DMS114 treated with DMSO at 0.1 percent for 48 hours (cell line): Measurements from ENCODE around the gene HYLS1.
"Not testable (repeated sequence)": the region's sequence is repeated elsewhere in the genome, so short reads cannot be mapped to it uniquely, and the experiment has no call there.

ENCODE experiments used
- DNase-seq: peaks from one replicate; lab custom pipeline; 2025; ENCODE audit not compliant: unreplicated experiment; lab: John Stamatoyannopoulos, UW

The HYLS1 gene

DNA sequence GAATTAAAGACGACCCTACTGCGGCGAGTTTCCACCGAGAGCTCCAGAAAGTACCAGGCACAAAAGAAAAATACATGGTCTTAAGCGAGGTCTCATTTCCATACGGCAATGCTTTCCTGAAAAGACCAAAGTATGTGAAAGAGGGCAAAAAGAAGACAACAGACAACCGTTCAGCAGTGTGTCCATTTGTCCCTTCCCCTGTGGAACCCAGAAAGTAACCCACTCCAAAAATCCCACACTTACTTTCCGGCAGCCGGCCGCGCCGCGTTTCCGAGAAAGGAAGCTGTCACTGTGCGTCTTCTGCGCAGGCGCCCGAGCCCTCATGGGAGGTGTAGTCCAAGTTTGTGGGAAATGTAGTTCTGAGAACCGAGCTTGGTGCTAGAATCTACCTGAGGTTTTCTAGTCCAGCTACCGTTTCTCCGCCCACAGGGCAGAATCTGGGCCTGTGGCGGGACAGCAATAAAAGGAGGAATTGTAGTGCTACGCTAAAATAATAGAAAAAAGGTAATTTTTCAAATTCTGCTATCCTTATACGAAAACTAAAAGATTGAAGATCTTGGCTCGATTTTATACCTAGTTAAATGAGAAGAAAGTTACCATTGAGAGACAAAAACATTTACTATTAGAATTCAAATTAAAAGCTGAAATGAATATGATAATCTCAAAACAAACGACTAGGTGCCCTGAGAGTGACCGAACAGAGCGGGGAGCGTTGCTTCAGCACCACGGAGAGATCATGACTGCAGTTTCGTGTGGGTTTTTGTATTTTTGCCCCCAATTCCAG is 15.7 kb downstream of the HYLS1 start, which contains the start of gene PUS3:
TSS of gene PUS3 (minus strand) at position 280 of the 784 bp plus-strand sequence. CDS start 6,922 bp downstream, outside the sequence.
- DNase-seq, result peak; percentile 59

DNA sequence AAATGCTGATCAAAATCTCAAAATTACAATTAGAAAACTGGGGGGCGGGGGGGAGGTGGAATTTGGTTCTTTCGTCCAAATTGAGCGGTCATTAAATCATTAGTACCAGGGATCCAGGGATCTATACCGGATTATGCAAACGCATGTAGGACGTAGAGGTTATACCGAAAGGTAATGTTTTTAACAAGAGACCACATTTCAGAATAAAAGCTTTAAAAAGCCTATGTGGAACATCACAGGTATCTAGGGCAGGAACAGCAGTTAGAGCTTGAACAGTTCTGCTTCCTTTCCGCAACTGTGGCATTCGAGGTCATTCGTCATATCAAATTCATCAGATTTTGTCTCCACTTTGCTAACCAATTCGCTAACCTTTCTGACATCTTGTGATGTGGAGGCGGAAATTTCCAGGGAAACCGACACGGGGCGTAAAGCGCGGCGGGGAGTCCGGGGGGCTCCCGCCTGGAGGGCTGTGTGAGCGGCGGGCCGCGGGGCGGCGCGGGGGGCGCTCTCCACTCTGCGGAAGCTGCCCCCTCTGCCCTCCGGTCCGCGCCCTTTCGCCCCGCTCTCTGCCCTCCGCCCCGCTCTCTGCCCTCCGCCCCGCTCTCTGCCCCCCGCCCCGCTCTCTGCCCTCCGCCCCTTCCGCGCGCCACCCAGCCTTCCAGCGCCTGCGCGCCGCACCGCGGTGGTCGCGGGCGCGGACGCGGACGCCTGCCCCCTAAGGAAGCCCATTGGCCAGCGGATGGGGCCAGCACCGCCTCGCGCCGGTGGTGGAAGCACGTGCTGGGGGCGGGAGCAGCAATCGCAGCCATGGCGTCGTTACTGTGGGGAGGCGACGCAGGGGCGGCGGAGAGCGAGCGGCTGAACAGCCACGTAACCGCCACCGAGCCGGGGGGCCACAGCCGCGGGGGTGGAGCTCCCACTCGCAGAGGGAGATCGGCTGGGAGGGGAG is 16.5 kb downstream of the HYLS1 start, which contains the start of gene DDX25:
TSS of gene DDX25 (plus strand) at position 798 of the 949 bp plus-strand sequence. CDS start at position 808, 10 bp downstream.
- no peak for DNase-seq

DNA sequence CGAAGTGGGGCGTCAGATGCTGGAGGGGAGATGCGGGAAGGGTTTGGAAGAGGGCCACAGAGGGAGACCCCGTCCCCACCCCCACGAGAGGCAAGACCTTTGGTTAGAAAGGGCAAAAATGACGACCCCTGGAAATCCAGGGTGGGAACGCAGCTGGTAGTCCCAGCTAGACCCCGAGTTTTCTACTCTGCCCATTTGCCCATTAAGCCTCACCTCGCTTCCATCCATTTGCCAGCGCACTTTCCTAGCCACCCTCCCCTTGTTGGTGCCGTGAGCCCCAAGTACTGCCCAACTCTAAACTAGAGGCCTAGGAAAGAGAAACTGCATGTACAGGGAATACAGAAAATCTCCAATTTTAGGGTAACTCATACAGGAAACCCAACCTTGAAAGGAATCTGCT is 17.2 kb downstream of the HYLS1 start:
- no peak for DNase-seq

- DNase-seq, result no peak
Measured at GRCh38 chr11:125910226-125910849, 22.9 kb downstream of the HYLS1 start.

DNA sequence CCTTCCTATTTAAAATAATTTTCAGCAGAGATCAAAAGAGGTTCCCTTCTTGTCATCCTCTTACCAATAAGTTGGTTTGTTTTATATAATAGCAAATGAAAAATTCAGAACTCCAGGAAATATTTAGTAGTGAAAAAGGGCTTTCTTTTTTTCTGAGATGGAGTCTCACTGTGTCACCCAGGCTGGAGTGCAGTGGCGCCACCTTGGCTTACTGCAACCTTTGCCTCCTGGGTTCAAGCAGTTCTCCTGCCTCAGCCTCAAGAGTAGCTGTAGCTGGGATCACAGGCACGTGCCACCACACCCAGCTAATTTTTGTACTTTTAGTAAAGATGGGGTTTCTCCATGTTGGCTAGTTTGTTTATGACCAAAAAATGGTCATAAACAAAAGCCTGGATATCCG is 27.1 kb downstream of the HYLS1 start:
- DNase-seq, result not testable (repeated sequence)

DNA sequence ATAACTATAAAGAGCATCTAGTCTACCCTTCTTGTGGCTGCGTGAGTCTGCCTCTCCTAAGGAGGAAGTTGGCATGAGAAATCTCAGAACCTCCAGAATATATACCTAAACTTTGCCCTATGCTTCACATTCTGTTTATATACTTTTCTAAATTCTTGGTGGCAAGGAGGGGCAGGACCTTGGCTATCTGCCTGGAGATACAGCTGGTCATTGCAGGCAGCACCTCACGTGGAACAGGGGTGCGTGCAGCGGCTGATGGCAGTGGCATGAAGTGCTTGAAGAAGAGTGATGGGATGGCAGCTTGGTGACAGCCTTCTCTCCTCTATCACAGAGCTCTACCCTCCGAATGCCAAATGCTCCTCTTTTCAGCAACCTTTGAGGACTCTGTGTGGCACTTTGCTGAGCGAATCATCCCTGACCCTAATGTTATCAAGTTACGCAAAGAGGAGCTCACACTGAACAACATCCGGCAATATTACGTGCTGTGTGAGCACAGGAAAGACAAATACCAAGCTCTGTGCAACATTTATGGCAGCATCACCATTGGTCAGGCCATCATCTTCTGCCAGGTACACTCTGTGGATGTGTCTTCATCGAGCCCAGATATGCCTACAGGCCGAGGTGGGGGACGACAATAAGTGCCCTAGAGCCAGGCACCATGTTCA is 29.3 kb downstream of the HYLS1 start:
- DNase-seq, result no peak

- no peak for DNase-seq
Measured at GRCh38 chr11:125918140-125918840, 30.8 kb downstream of the HYLS1 start.

GRCh38 chr11:125921042-125921441 is 33.6 kb downstream of the HYLS1 start:
- no peak for DNase-seq

DNA sequence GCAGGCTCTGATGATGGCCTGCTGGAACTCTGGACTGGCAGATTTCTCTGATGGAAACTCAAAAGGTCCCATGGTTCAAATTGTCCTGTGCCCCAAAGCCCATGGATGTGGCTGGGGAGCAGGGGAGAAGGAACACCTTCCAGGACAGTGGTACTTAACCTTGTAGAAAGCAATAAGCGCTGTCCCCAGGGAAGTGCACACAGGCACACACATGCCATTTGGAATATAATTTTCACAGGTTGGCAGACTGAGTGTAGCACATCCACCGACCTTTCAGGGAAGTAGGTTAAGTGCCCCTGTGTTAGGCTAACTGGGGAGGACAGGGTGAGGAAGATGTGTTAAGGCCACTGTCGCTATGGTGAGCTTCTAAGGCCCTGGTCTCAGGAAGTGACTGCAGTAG is 34.7 kb downstream of the HYLS1 start:
- DNase-seq, result no peak

- DNase-seq, result peak; percentile 35
Measured at GRCh38 chr11:125923012-125923579, 35.6 kb downstream of the HYLS1 start.

- DNase-seq, result no peak
Measured at GRCh38 chr11:125923633-125924032, 36.2 kb downstream of the HYLS1 start.

- DNase-seq, result no peak
Measured at GRCh38 chr11:125924384-125925007, 37.0 kb downstream of the HYLS1 start.

DNA sequence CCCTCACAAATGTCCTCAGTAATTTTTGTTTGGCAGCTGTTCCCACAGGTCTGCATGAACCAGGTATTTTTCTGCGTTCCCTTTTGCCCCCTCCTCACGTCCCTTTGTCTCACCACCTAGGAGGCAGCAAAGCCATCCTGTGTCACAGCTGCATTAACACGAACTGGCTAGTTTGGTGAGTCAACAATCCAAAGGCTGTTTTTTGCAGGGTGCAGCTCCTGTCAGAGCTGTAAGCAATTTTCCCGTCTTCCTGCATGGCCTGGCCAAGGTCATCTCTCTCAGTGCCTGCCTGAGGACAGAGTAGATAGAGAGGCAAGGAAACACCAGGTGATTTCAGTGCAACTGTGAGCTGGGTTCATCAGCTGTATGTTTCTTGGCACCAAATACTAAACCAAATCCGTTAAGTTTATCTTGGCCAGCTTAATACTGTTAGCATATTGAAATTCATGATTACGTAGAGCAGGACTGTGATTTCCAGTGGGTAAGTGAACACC is 37.8 kb downstream of the HYLS1 start:
- no peak for DNase-seq

DNA sequence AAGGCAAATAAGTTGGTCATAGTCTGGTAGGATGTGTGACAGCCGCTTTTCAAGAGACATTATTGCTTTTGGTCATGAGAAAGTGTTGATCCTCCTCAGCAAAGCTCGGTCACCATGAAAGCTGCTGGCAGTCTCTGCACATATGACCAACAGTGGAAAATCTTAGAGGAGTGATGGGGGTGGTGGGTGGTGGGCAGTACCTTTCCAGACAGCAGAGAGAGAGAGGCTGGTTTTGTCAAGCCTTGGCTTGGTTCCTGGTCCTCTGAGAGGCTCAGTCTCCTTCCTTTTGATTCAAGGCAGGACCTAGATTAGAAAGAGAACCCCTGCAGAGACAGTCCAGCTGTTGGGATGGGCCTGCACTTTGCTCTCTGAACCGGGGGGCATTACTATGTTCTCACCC is 38.3 kb downstream of the HYLS1 start:
- no peak for DNase-seq

- DNase-seq, result no peak
Measured at GRCh38 chr11:125926682-125927081, 39.2 kb downstream of the HYLS1 start.

- no peak for DNase-seq
Measured at GRCh38 chr11:125929445-125930075, 42.1 kb downstream of the HYLS1 start.

DNA sequence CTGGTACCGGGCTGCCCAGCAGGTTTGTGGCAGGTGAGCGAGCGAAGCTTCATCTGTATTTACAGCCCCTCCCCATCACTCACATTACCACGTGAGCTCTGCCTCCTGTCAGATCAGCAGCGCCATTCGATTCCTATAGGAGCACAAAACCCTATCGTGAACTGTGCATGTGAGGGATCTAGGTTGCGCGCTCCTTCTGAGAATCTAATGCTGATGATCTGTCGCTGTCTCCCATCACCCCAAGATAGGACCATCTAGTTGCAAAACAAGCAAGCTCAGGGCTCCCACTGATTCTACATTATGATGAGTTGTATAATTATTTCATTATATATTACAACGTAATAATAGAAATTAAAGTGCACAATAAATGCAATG is 42.6 kb downstream of the HYLS1 start:
- no peak for DNase-seq

- DNase-seq, result no peak
Measured at GRCh38 chr11:125931116-125931515, 43.6 kb downstream of the HYLS1 start.

DNA sequence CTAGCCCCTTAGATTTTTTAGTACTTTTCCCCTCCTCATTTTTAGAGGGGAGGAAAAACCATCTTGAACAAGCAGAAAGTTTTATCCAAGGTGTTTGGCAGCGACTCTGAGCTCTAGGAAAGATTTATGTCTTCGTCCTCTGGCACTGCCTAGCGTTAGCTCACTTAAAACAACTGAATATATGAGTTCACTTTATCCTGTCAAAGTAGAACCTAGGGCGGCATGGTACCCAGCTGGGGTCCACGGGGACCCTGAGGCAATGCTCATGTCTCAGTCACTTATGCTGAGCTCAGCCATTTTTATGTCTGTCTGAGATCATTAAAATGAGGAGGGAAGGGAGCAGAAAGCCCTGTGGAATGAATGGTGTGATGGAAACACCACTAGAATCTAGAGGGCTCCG is 44.2 kb downstream of the HYLS1 start:
- no peak for DNase-seq
